ENCODE results near the gene TEAD4.

GRCh38 chr12:2958432-2959191 is 585 bp upstream of the TEAD4 start:
- TF ChIP-seq CTCF (IDR thresholded peaks at IDR 0.05; ENCODE audit: low read depth, low read length, missing input control) (no peak), NR2F2 (IDR thresholded peaks at IDR 0.05) (no peak)

All from liver (tissue), 3 donors.